Activated CD4-positive, alpha-beta T cell treated with anti-CD3 and anti-CD28 coated beads for 36 hours (primary cell): ENCODE results near the gene PRKG1. TPM values are rescaled to one million over a fixed set of nuclear protein-coding genes. Genes with fewer than 3 reads are reported as not detected.
"Not testable (repeated sequence)": the region's sequence is repeated elsewhere in the genome, so short reads cannot be mapped to it uniquely, and the experiment has no call there.

Experiments used
- ATAC-seq: fragments of 200-7000 bp; cut with Tn5 transposase; one replicate; pipeline ENCODE4 v1.10.0; 2021; ENCODE audit warnings: mild to moderate bottlenecking, moderate library complexity
- CTCF ChIA-PET: fragments of 350-600 bp; sonication (Branson Sonifier 250); formaldehyde crosslinking; loops from one replicate; lab custom pipeline; 2021; ENCODE audit warnings: antibody characterized with exemption; lab: Charles Lee
- POLR2A ChIA-PET: fragments of 350-600 bp; sonication (Branson Sonifier 250); formaldehyde crosslinking; loops from one replicate; lab custom pipeline; 2021; ENCODE audit warnings: antibody characterized with exemption, inconsistent platforms; lab: Charles Lee
- DNase-seq: peaks from one replicate; pipeline ENCODE4 v3.0.0-alpha.2; 2020
- H3K27ac Mint-ChIP-seq: one replicate; pipeline ENCODE4 v1.8.0; 2021; ENCODE audit warnings: mixed read lengths
- H3K27me3 Mint-ChIP-seq: one replicate; pipeline ENCODE4 v1.8.0; 2021; ENCODE audit warnings: mixed read lengths
- H3K36me3 Mint-ChIP-seq: one replicate; pipeline ENCODE4 v1.8.0; 2021; ENCODE audit warnings: low read depth, mixed read lengths
- H3K4me1 Mint-ChIP-seq: one replicate; pipeline ENCODE4 v1.8.0; 2021; ENCODE audit warnings: mixed read lengths
- H3K4me3 Mint-ChIP-seq: one replicate; pipeline ENCODE4 v1.8.0; 2021; ENCODE audit warnings: mild to moderate bottlenecking, moderate library complexity, mixed read lengths
- H3K9me3 Mint-ChIP-seq: one replicate; pipeline ENCODE4 v1.8.0; 2021; ENCODE audit warnings: low read depth, mixed read lengths
- intact Hi-C, 2 experiments: fragments of 100-400 bp; cut with DNase I in 1 of 2; cut with micrococcal nuclease in 1 of 2; formaldehyde crosslinking; loops; one replicate each; pipeline versions ENCODE4 v1.14.2 to v1.15.1; 2022 to 2024; cut with DNase I, micrococcal nuclease
- total RNA-seq, 2 experiments: library from RNA; stranded (reverse); gene quantifications; one replicate each; pipeline ENCODE4 v1.2.3, GENCODE V29; 2021

Gene PRKG1
- total RNA-seq, 2 experiments from 2014 or later = not detected

DNA sequence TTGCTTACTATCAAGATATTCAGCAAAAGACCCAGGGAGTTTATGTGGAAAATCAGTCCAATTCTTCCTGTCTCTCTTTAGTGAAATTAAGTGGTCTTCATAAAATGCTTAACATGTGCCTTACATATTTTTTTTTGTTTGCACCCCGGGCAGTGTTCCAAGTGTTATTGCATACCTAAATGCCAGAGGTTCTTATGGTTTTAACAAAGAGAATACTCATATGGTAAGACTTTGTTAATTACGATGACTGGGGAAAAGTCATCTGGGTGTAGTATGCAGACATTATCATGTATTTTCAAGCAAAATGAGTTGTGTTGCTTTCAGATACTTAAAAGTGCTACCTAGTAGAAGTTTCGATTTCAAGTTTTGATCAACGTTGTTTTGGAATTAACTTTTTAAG, 82.6 kb downstream of the PRKG1 start:
- DNase-seq (no peak), ATAC-seq (no peak)
- Mint-ChIP-seq H3K36me3 (no peaks in the 10 kb centered on the region), H3K4me3 (no peak overlapping the region), H3K9me3 (no peaks in the 10 kb centered on the region), H3K27ac (no peak overlapping the region), H3K4me1 (no peaks in the 10 kb centered on the region), H3K27me3 (no peaks in the 10 kb centered on the region)
- intact Hi-C loops = no loop called here
- CTCF ChIA-PET = no interaction called here
- POLR2A ChIA-PET = no interaction called here

GRCh38 chr10:51158832-51159231, 84.5 kb downstream of the PRKG1 start:
- ChIA-PET POLR2A (no interaction called here), CTCF (no interaction called here)
- H3K27ac Mint-ChIP-seq = no peak overlapping the region
- H3K4me1 Mint-ChIP-seq = no peaks in the 10 kb centered on the region
- H3K4me3 Mint-ChIP-seq = no peak overlapping the region
- no peaks in the 10 kb centered on the region for H3K27me3 Mint-ChIP-seq
- no peaks in the 10 kb centered on the region for H3K9me3 Mint-ChIP-seq
- ATAC-seq (no peak), DNase-seq (no peak)
- no peaks in the 10 kb centered on the region for H3K36me3 Mint-ChIP-seq
- intact Hi-C loops = no loop called here

GRCh38 chr10:51159841-51160240, 85.6 kb downstream of the PRKG1 start:
- no peak overlapping the region for H3K4me3 Mint-ChIP-seq
- ATAC-seq = no peak
- DNase-seq = no peak
- H3K9me3 Mint-ChIP-seq = no peaks in the 10 kb centered on the region
- intact Hi-C loops = no loop called here
- H3K4me1 Mint-ChIP-seq = no peaks in the 10 kb centered on the region
- POLR2A ChIA-PET = no interaction called here
- H3K27me3 Mint-ChIP-seq = no peaks in the 10 kb centered on the region
- CTCF ChIA-PET = no interaction called here
- no peaks in the 10 kb centered on the region for H3K36me3 Mint-ChIP-seq
- no peak overlapping the region for H3K27ac Mint-ChIP-seq

DNA sequence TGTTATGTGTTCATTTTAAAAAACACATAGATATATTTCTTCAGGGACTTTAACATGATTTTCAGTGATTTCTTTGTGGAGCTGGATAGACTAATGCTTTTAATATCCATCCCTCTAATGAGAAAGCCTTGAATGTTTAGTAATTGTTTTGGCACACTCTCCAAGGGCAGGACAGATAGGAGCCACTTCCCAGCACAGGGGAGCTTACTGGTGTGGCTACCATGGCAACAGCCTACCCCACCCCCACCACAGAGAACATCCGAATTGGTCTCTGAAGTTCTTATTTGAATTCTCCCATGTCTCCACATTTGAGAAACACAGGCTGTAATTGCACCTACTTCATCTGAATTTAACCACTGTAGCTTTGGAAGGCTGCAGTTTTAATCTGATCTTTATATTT, 87.7 kb downstream of the PRKG1 start:
- POLR2A ChIA-PET = no interaction called here
- Mint-ChIP-seq H3K36me3 (no peaks in the 10 kb centered on the region), H3K27ac (no peak overlapping the region), H3K27me3 (no peaks in the 10 kb centered on the region), H3K4me3 (no peak overlapping the region), H3K9me3 (no peaks in the 10 kb centered on the region), H3K4me1 (no peaks in the 10 kb centered on the region)
- ATAC-seq (no peak), DNase-seq (no peak)
- CTCF ChIA-PET = no interaction called here
- intact Hi-C loops = no loop called here

DNA sequence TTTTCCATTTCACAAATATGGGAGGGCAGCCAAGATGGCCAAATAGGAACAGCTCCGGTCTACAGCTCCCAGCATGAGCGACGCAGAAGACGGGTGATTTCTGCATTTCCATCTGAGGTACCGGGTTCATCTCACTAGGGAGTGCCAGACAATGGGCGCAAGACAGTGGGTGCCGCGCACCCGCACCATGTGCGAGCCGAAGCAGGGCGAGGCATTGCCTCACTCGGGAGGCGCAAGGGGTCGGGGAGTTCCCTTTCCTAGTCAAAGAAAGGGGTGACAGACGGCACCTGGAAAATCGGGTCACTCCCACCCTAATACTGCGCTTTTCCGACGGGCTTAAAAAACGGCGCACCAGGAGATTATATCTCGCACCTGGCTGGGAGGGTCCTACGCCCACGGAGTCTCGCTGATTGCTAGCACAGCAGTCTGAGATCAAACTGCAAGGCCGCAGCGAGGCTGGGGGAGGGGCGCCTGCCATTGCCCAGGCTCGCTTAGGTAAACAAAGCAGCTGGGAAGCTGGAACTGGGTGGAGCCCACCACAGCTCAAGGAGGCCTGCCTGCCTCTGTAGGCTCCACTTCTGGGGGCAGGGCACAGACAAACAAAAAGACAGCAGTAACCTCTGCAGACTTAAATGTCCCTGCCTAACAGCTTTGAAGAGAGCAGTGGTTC, 89.2 kb downstream of the PRKG1 start:
- H3K4me1 Mint-ChIP-seq, H3K9me3 Mint-ChIP-seq, DNase-seq, H3K4me3 Mint-ChIP-seq, intact Hi-C loops, H3K27me3 Mint-ChIP-seq, ATAC-seq, H3K27ac Mint-ChIP-seq, H3K36me3 Mint-ChIP-seq, POLR2A ChIA-PET, CTCF ChIA-PET: not testable (repeated sequence)

DNA sequence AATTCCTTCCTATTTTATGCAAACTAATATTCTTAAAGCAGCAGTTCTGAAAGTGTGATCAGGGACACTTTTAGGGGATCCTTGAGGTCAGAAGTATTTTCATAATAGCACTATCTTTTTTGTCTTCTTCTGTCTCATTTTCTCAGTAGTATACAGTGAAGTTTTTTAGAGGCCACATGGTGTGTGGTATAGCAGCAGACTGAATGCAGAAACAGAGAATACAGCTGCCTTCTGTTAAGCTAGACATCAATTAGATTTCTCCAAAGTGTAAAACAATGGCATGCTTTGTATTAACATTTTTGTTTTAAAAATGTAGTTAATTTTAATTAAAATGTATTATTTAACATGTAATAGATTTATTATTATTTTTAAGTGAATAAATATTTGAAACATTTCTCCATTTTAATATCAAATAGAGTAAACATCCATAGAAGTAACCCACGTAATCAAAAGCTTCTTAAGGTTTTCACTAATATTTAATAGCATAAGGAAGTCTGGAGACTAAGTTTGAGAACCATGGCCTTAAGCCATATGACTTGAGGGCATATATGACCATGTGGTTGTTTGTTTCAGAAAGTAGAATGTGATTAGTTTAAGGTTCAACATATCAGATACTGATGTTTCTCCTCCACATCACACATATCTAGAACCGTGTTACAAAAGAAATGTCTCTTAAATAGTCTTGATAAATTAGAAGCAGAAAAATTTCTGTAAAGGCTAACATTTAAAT, 94.0 kb downstream of the PRKG1 start:
- Mint-ChIP-seq H3K9me3 (no peaks in the 10 kb centered on the region), H3K36me3 (no peaks in the 10 kb centered on the region), H3K27ac (no peak overlapping the region), H3K4me1 (no peaks in the 10 kb centered on the region), H3K27me3 (no peaks in the 10 kb centered on the region), H3K4me3 (no peak overlapping the region)
- no peak for DNase-seq
- CTCF ChIA-PET = interaction anchor here (0.5 kb wide), 1 partner anchor 58 kb away, joined by 3 read pairs; no protein-coding TSS in a partner anchor
- intact Hi-C loops = no loop called here
- POLR2A ChIA-PET = no interaction called here
- no peak for ATAC-seq

GRCh38 chr10:51169111-51169510, 94.8 kb downstream of the PRKG1 start:
- no peaks in the 10 kb centered on the region for H3K27me3 Mint-ChIP-seq
- ATAC-seq (no peak), DNase-seq (no peak)
- intact Hi-C loops = no loop called here
- ChIA-PET POLR2A (no interaction called here), CTCF (no interaction called here)
- H3K4me1 Mint-ChIP-seq = no peaks in the 10 kb centered on the region
- H3K9me3 Mint-ChIP-seq = no peaks in the 10 kb centered on the region
- H3K4me3 Mint-ChIP-seq = no peak overlapping the region
- no peaks in the 10 kb centered on the region for H3K36me3 Mint-ChIP-seq
- H3K27ac Mint-ChIP-seq = no peak overlapping the region

GRCh38 chr10:51170518-51171245, 96.4 kb downstream of the PRKG1 start:
- ChIA-PET CTCF (interaction anchor here (1.0 kb wide), 1 partner anchor 11 kb away, joined by 3 read pairs; no protein-coding TSS in a partner anchor), POLR2A (no interaction called here)
- no peaks in the 10 kb centered on the region for H3K27me3 Mint-ChIP-seq
- no peaks in the 10 kb centered on the region for H3K4me1 Mint-ChIP-seq
- no peak overlapping the region for H3K27ac Mint-ChIP-seq
- no peak overlapping the region for H3K4me3 Mint-ChIP-seq
- no peaks in the 10 kb centered on the region for H3K9me3 Mint-ChIP-seq
- intact Hi-C loops = no loop called here
- no peak for DNase-seq
- no peak for ATAC-seq
- H3K36me3 Mint-ChIP-seq = no peaks in the 10 kb centered on the region

DNA sequence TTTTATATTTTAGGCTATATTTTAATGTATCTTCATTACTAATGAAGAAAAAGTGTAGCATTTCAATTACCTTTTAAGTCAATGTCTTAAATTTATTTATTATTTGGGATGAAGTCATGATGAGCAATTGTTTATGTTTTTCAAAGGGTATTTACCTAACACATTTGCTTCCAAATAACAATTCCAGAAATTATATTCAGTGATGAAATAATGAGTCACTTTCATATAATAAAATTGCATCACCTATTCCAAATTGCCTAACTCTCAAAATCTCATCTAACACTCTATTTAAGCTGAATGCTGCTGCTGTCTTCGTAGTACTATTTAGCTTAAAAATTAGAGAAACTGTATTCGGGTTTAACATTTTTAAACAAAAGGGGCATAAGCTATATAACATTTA, 97.7 kb downstream of the PRKG1 start:
- ATAC-seq = no peak
- CTCF ChIA-PET = no interaction called here
- no peak for DNase-seq
- H3K4me1 Mint-ChIP-seq = no peaks in the 10 kb centered on the region
- no peaks in the 10 kb centered on the region for H3K27me3 Mint-ChIP-seq
- H3K9me3 Mint-ChIP-seq = no peaks in the 10 kb centered on the region
- intact Hi-C loops = no loop called here
- H3K4me3 Mint-ChIP-seq = no peak overlapping the region
- no peak overlapping the region for H3K27ac Mint-ChIP-seq
- POLR2A ChIA-PET = no interaction called here
- H3K36me3 Mint-ChIP-seq = no peaks in the 10 kb centered on the region

- H3K27me3 Mint-ChIP-seq = no peaks in the 10 kb centered on the region
- intact Hi-C loops = no loop called here
- ATAC-seq (no peak), DNase-seq (no peak)
- no peaks in the 10 kb centered on the region for H3K4me1 Mint-ChIP-seq
- no peak overlapping the region for H3K4me3 Mint-ChIP-seq
- ChIA-PET CTCF (no interaction called here), POLR2A (no interaction called here)
- H3K36me3 Mint-ChIP-seq = no peaks in the 10 kb centered on the region
- H3K27ac Mint-ChIP-seq = no peak overlapping the region
- no peaks in the 10 kb centered on the region for H3K9me3 Mint-ChIP-seq
These were observed 102.8 kb downstream of the PRKG1 start for GRCh38 chr10:51176976-51177695.

DNA sequence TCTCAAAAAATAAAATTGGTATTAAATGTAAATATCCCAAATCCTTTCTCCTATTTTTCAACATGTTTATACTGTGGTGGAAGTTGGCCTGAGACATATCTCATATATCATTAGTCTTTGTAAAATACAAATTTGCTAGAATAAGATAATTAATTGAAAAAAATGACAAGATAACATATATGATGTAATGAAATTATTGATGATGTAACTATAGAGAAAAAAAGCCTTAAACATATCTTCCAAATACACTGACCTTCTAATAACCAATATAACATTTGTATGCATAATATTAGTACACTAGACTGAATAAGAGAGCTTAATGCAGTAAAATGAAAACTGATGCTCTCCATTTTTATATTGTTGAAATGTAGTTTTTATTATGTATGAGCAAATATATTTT, 104.3 kb downstream of the PRKG1 start:
- Mint-ChIP-seq H3K36me3 (no peaks in the 10 kb centered on the region), H3K4me1 (no peaks in the 10 kb centered on the region), H3K4me3 (no peak overlapping the region), H3K27me3 (no peaks in the 10 kb centered on the region), H3K27ac (no peak overlapping the region), H3K9me3 (no peaks in the 10 kb centered on the region)
- intact Hi-C loops = no loop called here
- ATAC-seq (no peak), DNase-seq (no peak)
- POLR2A ChIA-PET = no interaction called here
- CTCF ChIA-PET = no interaction called here
